DMS79 (cell line): ENCODE measurements around the gene NKAIN4.

Experiments
- DNase-seq: peaks from one replicate; lab custom pipeline; 2025; lab: John Stamatoyannopoulos, UW

Gene NKAIN4

DNA sequence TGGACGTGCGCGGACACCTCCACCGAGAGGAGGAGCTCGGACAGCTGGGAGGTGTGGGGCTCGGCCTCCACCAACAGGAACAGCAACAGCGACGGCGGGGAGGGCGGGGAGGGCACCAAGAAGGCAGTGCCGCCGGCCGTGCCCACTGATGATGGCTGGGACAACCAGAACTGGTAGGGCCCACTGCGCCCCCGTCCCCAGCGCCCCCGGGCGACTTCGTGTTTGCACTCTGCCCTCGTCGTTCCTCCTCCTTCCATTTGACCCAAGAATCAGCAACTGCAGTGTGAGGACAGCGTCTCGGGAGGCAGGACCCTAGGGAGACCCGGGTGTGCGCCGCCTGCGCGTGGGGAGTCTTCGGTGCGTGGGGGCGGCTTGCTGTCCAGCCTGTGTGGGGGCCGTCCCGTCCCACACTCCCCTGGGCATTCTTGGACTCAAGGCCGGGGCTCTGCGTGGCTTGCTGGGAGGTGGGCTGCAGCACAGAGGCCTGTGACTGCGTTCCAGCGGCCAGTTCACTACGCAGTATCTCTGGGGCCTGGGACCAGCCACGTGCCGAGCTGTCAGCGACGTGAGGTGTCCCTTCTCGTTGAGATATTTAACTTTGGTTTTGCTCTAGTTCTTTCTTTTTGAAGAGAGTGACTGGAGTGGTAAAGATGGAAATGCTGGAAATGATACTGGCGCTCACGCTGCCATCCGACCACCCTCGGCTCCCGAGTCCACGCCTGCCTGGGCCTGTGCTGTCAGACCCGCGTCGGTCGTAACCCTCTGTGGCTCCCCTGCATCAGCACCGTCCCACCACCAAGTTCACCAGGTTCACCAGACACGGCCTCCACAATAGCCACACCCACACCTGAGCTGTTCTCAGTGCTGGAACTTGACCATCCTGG, 33.7 kb upstream of the NKAIN4 start:
- DNase-seq: no peak

DNA sequence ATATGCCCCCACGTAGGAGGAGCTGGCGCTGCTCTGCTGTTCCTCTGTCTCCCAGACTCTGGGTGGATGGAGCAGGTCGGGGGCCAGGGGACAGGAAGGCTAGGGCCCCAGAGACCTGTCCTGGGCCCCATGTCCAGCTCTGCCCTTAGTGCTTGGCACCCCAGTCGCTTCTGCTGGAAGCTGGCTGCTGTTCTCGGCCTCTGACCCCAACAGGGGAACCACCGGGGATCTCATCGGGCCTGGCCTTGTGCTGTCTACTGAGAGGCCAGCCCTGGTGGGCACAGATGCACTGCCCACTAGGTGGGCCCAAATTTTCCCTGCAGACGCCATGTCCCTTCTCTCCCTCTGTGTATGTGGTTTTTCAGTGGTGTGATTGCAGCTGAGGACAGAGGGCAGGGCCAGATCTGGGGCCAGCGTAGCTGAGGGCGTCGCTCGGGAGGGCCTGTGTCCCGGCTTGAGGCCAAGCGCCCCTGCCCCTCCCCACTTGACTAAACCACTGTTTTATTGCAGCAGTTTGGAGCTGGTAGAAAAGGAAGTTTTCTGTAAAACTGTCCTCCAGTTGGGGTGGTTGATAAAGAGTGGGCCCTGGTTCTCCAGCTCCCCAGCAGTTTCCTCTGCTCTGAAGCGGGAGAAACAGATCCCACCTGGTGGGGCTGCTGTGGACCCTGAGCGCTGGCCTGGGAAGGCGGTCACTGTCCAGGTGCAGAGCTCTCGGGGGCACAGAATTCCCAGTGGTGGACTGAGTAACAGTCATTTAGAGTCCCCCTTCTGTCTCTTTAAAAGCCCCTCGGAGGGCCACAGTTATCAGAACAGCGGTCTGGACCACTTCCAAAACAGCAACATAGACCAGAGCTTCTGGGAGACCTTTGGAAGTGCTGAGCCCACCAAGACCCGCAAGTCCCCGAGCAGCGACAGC, 32.8 kb upstream of the NKAIN4 start:
- DNase-seq: no peak

DNA sequence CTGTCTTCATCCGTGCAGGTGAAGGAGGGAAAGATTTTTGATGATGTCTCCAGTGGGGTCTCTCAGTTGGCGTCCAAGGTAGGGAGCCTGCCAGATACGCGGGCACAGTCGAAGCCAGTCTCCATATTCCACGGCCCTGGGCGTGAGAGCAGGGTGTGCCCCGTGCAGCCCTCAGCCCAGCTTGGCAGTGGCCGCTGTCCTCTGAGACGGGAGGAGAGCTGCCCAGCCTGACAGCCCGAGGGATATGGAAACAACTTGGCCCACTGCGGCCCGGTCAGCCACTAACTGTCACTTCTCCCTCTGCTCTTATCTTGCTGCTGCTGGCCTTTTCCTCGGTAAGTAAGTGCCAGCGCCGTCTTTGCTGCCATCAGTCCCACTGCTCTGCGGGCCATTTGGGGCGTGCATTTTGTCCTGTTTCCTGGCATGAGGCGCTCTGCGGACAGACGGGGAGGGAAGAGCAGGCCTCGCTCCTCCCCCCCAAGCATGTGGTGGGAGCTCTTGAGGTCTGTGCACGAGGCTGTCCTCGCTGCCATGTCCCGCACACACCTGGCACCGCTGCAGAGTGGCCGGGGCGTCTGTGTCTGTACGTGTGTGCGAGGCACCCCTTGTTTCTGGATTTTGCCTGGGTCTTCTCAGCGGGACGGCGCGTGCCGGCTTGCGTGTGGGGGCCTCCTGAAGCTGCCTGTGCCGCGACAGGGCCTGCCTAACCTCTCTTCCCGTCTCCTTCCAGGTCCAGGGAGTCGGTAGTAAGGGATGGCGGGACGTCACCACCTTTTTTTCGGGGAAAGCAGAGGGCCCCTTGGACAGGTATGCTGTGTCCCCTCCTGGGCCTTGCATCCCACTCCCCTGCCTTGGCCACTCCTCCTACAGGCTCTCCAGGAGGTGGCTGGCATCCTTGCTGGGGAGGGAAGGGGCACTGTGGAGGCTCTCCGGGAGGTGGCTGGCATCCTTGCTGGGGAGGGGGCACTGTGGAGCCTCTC, 31.7 kb upstream of the NKAIN4 start:
- no peak for DNase-seq

DNA sequence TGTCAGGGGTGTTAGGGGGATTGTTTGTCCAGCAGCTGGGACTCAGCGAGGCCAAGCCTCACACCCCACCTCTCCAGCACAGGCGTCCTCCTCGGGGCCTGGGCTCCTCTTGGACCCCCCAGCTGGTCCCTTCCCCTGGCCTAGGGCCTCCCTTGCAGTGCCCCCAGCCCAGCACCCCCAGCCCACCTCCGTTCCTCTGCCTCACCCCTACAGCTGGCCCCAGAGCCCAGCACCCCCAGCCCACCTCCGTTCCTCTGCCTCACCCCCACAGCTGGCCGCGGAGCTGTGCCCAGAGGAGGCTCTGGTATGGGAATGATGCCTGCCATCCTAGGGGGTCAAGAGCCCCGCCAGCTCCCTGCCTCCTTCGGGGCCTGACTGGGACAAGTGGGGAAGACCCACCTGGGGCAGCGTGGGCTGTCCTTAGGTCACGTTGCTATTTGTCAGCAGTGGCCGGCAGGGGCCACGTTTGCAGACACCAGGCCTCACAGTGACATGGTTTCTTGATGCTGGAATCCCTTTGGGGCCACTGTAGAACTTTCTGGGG, 30.8 kb upstream of the NKAIN4 start:
- DNase-seq: no peak

DNA sequence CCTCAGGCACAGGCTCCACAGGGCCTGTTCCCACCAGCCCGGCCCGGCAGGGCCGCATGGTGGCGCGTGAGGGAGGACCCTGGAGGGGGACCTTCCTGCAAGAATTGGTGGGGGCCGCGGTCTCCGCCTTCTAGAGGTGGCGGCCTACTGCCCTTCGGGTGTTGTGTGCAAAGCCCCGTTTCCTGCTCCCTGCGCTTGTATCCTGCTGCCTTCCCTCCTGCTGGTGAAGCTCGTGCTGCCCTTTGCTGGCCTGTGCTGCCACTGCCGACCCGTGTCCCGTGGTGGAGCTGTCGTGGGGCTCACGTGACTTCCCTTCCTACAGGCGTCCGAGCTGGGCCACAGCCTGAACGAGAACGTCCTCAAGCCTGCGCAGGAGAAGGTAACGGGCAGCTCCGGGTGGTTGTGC, 30.3 kb upstream of the NKAIN4 start:
- DNase-seq: no peak

DNA sequence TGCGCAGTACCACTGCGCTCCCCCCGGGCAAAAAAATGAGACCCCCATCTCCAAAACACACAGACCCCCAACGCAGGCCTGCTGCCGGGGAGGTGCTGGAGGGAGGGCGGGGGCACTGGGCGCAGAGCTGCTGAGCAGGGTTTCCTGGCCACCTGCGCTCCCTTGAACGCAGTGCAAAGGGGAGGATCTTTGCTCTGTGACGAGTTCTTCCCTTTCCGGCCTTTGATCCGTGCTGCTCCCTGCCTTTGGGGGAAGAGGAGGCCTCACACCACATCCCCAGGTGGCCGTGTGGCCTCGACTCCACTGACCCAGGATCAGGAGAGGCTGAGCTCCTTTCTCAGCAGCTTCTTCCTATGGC, 29.8 kb upstream of the NKAIN4 start:
- DNase-seq: no peak

DNA sequence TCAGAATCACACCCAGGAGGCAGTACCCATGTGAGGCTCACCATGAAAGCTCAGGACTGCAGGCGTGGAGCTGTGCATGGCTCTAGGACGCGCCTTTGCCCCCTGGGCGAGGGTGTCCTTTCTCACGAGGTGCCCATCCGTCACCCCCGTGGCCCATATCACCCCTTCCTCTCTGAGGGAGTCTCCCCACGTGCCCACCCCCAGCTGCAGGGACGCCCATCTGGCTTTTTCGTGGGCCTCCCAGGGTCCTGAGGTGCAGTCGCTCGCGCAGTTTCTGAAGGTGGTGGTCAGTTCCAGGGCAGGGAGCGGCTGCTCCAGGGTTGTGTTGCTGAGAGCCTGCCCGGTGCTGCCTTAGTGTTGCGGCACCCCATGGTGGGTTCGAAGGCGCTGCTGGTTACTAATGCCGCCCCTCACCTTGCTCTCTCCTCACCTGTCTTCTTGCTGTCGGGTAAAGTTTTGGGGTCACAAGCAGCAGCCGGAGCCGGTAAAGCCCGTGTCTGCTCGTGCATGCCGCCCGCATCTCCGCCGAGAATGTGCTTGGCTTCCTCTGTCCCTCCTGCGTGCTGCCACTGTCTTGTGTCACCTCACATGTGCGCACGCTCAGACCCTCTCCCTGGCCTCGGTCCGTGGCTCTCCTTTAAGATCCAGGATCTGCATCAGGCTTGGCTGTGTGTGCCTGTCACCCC, 29.3 kb upstream of the NKAIN4 start:
- no peak for DNase-seq

DNA sequence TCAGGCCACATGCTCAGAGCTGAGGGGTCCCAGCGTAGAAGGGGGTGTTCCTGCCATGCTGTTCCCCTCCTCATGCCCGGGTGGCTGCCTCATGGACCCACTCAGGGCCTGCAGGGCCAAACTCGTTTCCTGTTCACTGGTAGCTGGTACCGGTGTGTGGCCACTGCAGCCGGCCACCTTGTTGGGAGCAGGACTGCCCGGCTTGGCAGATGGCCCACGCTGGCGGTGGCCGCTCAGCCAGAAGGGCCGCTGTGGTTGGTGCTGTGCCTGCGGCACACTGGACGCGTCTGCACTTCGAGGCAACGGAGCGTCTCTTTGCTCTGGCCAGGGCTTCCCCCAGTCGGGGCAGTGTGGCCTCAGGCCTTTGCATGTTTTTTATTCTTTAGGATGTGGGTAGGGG, 28.7 kb upstream of the NKAIN4 start:
- DNase-seq: no peak

DNA sequence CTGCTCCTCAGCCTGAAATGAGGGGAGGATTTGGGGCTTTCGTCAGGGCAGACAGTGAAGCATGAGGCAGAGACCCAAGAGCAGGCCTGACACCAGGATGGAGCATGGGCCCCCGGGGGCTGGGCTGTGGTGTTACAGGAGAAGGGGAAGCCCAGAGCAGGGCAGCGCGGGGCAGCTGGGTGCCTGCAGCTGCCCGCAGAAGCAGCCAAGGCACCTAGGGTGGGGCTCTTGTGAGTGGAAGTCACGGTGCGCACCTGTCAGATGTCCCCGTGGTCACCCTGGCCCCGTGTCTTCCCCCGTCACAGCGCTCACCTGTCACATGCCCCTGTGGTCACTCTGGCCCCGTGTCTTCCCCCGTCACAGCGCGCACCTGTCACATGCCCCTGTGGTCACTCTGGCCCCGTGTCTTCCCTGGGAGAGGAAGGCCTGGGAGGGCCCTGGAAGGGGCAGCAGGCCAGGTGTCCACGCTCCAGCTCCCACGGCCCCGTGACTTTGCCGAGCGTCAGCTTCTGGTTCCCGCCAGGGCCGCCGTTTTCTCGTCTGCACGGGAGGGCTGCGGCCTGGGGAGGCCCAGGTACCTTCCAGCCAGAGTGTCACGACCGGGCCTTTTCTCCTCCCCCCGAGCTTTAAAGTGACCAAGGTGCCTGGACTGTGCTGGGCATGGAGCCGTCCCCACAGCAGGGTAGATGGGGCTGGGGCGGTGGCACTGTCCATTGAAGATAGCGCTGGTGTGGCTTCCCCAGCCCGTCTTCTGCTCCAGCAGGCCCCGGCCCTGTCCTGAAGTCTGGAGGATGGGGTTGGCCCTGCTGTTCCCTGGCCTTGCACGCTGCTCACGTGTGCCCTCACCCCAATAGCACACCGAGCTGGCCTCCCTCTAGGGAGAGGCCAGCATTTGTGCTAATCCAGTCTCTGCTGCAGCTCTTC, 27.7 kb upstream of the NKAIN4 start:
- no peak for DNase-seq

DNA sequence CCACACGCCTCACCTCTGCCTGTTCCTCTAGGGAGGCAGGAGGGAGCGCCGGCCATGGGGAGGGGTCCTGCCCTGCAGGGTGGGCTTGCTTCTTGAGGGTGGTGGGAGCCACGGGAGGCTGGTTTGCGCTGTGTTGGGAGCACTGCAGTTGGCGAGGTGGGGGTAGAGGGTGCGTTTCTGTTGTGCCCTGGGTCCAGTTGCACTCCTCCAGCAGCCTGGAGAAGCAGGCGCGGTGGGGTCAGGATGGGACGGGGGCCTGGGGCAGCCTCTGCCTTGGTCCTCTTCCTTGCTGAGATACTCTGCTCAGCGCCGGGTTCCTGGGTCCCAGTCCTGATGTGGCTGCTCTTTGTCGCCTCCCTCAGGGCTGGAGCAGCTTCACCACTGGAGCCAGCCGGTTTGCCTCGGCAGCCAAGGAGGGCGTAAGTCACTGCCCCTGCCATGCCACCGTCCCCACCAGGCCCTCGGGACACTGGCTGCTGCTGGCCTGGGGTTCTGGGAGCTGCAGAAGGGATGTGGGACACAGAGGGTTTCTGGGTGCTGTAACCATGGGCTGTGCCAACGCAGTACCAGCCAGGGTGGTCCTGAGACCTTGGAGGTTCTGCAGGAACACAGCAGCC, 26.8 kb upstream of the NKAIN4 start:
- no peak for DNase-seq

DNA sequence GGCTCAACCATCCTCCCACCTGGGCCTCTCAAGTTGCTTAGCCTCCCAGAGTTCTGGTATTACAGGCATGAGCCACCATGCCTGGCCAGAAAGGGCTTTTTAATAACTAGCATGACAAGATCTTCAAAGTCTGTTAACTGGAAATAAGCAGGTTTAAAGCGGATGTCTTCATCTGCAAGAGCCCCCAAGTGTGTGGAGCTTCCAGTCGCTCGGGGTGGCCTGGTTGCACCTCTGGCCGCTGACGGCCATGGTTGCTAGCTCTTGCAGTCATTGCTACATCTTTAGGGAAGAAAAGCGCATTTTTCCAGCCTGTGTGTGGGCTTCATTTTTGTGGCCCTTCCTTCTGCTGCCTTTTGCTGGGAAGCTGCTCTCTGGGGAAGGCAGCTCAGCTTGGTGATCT, 26.1 kb upstream of the NKAIN4 start:
- no peak for DNase-seq

DNA sequence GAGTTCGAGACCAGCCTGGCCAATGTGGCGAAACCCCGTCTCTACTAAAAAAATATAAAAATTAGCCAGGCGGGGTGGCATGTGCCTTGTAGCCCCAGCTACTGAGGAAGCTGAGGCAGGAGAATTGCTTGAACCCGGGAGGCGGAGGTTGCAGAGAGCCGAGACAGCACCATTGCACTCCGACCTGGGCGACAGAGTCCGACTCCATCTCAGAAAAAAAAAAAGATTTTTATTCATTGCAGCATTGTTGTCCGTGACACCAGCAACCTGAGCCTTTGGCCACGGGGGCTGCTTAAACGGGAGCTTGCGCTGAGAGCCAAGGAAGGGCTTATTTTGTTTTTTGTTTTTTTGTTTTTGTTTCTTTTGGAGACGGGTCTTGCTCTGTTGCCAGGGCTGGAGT, 25.7 kb upstream of the NKAIN4 start:
- DNase-seq: no peak

DNA sequence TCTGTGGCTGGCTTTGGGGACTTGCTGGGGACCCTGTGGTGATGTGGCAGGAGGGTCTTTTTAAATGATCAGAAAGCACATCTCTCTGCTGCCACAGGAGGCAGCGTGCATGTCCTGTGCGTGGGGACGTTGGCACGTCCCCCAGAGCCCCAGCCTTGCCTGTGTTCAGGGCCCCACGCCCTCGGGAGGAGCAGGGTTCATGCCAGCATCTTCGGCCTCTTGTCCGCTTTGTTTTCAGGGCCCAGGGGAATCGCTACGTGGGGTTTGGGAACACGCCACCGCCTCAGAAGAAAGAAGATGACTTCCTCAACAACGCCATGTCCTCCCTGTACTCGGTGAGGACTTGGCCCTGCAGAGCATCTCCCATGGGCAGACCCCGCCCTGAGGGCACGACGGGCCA, 24.4 kb upstream of the NKAIN4 start:
- no peak for DNase-seq

DNA sequence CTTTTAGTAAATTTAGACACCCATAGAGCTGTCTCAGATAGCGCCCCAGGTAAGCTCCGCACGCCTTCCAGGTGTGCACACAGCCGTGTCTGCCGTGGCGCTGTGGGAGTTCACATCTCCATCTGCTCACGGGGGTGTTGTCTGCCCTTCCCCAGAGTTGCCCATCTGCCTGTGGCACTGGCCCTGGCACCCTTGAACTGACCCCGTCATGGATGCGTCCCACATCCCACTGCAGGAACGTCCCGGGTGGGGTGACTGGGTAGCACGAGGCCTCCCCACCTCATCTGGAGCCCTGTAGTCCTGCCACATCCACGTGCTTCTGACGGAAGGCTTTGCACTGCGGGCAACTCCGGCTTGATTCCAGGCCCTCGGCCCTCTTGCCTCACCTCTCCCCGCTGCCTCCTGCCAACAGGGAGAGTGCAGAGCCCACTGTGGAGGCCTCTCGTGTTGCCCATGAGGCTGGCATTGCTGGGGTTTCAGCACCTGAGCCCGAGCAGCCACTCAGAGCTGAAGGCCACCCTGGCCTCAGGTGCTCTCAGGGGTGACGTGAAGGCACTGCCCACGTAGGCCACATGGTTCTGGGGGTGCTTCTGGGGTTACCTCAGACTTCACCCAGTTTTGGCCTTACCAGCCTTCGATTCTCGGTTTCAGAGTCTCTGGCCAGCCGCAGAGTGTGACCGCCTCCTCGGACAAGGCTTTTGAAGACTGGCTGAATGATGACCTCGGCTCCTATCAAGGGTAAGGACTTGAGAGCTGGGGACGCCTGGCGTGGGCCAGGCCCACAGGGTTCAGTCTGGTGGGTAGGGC, 23.4 kb upstream of the NKAIN4 start:
- no peak for DNase-seq

DNA sequence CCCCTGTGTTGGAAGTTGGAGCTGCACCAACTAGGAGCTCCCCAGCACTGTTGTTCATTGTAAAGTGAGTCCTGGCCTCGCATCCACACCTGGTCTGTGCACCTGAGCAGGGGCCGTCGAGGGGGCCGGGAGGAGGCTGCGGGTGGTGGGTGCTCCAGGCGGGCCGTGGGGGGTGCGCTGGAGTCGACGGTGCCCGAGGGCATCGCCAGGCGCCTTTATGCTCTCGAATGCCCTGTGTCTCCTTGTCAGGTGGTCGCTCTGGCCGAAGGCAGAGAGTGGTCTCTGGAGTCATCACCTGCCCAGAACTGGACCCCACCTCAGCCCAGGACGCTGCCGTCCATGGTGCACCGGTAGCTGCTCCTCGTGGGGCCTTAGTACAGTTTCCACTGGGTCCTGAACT, 22.7 kb upstream of the NKAIN4 start:
- DNase-seq: no peak

DNA sequence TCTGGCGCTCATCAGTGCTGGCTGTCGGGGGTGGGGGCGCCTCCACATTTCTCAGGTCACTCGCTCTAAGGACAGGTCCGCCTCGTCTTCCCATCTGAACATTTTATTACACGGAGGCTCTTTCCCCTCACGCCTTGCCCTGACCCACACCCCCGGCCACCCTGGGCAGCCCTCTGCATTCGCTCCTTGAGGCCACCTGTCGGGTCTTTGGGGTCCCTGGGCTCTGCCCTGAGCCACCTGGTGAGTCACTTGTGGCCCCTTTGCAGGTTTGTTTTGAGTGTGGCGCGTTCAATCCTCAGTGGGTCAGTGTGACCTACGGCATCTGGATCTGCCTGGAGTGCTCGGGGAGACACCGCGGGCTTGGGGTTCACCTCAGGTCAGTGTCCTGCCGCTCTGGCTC, 21.6 kb upstream of the NKAIN4 start:
- DNase-seq: no peak

DNA sequence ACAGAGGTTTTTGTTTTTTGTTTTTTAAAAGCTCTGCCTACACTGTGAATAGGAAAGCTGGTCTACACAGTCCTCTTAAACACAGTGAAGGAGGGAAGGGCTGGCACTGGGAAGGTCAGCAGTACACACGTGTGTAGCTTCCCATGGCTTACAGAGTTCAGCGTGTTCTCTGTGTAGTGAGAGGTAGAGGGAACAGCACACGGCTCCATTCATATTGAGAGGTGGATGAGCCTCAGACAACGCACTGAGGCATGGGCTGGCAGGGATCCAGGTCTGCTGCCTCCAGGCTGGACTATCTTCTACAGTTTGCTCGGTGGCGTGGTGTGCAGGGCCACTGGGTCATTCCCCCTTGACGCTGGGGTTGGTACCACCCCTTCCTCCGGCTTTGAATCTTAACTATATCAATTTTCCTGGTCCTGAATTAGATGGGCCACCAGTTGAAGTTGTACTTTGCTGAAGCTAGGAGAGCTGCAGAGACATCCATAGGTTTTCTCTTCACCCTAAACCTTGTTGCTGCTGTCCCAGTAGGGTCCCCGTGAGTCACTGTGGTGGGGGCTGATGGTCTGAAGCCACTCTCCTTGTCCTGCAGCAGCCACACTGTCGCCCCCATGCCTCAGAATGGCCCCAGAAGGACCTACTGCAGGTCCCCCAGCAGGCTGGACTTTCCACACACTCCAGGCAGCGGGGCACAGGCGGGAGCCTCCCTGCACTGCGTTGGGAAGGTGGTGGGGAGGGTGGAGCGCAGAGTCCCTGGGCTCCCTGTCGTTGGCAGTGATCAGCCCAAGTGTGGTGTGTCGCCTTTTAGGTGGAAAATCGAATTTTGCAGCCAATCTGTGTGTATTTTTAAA, 20.3 kb upstream of the NKAIN4 start:
- DNase-seq: no peak
